Measurements from ENCODE around the gene DCTPP1. TPM values are rescaled to one million over a fixed set of nuclear protein-coding genes. Genes with fewer than 3 reads are reported as not detected.
"Not testable (repeated sequence)": the region's sequence is repeated elsewhere in the genome, so short reads cannot be mapped to it uniquely, and the experiment has no call there.

Gene DCTPP1
- 29.8 TPM for total RNA-seq

DNA sequence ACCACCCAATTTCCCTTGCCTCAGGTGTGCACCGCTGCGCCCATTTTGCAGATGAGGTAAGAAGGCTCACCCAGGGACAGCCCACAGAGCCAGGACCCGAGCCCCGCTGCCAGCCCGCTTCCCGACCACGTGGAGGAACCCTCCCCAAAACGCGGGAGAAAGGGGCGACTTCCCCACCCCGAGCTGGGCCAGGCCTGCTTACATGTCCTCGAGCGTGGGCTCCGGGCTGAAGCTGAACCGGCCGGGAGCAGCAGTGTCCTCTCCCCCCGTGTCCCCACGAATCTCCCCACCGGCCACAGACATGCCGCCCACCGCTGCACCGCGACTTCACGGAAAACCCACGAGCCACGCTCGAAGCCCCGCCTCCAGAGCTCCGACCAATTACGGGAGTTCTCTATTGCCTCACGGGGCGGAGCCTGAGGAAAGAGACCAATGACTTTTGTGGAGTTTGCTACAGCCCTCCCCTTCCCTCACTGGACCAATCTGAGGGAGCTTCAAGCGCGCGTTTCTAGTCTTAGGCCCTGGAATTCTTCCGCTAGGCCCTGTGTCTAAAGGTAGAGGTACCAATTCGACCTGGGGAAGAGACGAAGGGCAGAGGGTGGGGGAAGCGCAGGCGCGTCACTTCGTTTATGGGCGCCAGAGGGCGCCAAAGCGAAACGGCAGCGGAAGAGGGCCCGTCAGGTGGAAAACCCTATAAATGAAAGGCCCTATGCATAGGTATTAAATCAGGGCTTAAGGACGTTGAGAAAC lies at the start of gene DCTPP1:
Gene DCTPP1 (minus strand): TSS at position 353 of the 750 bp plus-strand sequence. CDS start 50 bp downstream, at position 303.
- DNase-seq = peak; percentile 93

DNA sequence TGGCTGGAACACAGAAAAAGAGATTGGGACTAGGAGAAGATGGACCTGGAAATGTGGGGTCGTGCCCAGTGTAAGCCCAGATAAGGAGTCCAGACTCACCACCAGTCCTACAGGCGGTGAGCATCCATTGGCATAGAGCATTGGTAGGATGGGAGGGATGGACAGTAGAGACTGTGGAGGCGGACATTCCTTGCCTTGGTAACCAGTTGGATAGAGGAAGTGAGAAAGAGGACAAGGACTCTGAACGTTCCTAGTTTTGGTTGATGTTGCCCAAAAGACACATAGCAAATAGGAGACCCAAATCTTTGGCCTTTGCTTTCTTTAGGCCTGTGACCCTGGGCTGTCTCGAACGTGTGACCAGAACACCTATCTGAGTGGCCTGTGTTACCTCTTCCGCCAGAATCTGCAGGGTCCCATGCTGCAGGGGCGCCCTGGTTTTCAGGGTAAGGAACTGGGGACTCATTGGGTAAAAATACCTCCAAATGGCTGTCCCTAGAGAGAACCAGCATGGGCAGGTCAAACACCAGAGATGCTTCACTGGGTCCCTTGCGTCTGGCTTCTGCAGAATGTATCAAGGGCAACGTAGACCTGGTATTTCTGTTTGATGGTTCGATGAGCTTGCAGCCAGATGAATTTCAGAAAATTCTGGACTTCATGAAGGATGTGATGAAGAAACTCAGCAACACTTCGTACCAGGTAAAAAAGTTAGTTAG lies 49.1 kb upstream of the DCTPP1 start:
- DNase-seq = no peak

DNA sequence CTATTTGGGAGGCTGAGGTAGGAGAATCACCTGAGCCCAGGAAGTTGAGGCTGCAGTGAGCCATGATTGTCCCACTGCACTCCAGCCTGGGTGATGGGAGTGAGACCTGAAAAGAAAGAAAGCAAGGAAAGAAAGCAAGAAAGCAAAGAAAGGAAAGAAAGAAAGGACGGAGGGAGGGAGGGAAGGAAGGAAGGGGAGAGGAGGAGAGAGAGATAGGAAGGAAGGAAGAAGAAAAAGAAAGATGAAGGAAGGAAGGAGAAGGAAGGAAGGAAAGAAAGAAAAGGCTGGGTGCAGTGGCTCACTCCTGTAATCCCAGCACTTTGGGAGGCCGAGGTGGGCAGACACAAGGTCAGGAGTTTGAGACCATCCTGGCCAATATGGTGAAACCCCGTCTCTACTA lies 47.9 kb upstream of the DCTPP1 start:
- DNase-seq = not testable (repeated sequence)

DNA sequence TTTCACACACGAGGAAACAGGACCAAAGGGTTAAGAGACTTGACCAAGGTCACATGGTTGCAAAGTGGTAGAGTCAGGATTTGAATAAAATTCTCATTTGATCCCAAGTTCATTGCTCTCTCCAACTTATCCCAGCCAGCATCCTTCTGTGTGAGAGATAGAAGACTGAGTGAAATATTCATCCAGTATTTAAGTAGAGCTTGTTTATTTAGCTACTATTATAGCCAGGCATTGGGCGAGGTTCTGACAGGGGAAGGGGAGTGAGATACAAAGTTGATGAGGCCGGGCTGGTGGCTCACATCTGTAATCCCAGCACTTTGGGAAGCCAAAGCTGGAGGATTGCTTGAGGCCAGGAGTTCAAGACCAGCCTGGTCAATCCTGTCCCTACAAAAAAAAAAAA lies 47.2 kb upstream of the DCTPP1 start:
- DNase-seq = no peak

DNA sequence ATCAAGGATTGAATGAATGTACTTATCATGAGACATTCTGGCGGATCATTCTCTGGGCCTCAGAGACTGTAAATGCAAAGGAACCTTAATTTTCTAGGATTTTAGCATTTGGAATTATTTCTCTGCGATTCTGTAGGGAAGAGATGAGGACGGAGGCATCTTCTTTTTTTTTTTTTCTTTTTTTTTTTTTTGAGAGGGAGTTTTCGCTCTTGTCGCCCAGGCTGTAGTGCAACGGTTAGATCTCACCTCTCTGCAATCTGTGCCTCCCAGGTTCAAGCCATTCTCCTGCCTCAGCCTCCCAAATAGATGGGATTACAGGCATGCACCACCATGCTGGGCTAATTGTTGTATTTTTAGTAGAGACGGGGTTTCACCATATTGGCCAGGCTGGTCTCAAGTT lies 44.9 kb upstream of the DCTPP1 start:
- DNase-seq = no peak

DNA sequence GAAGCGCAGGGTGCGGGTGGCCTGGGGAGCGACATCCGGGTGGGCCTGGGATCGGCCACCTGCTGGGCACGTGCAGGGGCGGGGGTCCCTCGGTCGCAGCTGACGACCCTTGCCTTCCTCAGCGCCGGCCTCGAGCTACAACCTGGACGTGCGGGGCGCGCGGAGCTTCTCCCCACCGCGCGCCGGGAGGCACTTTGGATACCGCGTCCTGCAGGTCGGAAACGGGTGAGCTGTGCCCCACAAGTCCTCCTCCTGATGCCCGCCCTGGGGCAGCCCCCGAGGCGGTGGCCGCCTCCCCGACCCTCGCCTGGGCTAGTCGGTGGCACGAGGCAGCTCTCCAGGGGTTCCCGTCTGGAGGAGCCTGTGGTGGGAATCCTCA lies 44.2 kb upstream of the DCTPP1 start:
- no peak for DNase-seq

DNA sequence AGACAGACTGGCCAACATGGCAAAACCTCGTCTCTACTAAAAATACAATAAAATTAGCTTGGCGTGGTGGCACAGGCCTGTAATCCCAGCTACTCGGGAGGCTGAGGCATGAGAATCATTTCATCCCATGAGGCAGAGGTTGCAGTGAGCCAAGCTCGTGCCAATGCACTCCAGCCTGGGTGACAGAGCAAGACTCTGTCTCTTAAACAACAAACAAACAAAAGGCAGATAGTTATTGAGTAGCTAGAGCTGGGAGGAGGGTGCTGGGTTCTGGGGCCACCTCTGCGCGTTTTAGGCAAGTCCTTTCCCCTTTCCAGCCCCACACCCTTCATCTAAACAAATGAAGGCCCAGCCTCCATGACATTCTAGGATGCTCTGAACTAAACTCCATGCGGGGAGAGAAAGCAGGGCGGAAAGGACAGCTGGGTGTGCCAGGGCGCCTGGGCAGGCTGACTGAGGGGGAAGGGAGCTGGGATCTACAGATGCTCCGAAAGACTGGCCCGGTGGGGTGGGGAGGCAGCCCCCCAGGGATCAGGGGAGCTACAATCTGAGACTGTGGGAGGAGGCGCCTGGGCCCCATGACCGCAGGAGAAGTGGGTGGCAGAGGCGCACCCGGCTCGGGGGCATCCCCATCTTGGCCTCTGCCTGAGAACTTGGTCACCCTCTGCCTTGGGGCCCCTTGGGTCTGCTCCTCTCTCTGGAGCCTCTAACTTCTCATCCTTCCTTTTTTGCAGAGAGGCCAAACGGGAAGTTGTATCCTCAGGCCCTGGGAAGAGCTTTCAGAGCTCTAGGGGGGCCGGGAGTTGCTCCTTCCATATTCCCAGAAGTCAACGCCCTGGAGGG lies 43.6 kb upstream of the DCTPP1 start:
- DNase-seq = no peak

DNA sequence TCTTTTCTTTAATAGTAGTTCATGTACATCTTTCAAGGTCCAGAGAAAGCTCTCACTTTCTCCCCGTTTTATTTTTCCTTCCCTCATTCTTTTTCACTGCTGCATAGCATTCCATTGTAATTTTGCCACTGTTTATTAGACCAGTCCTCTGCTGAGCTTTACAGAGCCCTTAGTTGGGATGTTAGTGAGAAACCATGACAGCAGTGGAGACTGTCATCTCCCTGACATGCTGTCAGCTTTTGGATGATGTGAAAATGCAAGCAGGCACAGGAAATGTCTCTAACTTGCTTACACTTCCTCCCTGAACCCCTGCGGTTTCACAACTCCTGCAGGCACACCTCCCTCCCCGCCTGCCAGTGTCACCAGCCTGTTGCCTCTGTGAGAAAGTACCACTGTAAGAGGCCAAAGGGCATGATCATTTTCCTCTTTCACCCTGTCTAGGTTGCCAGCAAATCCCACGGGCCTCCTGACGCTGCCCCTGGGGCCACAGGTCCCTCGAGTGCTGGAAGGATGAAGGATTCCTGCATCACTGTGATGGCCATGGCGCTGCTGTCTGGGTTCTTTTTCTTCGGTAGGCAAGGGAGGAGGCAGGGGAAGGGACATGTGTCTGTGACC lies 42.6 kb upstream of the DCTPP1 start, which contains the start of gene ITGAL:
Gene ITGAL (plus strand): TSS at position 415 of the 615 bp plus-strand sequence. CDS start 96 bp downstream, at position 511.
- DNase-seq = no peak

DNA sequence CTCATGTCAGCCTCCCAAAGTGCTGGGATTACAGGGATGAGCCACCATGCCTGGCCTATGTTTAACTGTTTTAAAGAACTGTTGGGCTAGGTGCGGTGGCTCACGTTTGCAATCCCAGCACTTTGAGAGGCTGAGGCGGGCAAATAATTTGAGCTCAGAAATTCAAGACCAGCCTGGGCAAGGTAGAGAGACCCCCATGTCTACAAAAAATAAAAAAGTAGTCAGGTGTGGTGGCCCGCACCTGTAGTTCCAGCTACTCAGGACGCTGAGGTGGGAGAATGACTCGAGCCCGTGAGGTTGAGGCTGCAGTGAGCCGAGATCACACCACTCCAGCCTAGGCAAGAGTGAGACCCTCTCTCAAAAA lies 40.8 kb upstream of the DCTPP1 start:
- DNase-seq = no peak

DNA sequence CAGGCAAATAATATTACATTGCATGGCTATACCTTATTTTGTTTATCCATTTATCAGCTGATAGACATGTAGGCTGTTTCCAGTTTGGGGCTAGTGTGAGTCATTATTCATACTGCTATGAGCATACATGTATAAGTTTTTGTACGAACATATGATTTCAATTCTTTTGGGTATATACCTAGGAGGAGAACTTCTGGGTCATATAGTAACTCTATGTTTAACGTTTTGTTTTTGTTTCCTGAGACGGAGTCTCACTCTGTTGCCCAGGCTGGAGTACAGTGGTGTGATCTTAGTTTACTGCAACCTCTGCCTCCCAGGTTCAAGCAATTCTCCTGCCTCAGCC lies 40.3 kb upstream of the DCTPP1 start:
- DNase-seq = no peak

DNA sequence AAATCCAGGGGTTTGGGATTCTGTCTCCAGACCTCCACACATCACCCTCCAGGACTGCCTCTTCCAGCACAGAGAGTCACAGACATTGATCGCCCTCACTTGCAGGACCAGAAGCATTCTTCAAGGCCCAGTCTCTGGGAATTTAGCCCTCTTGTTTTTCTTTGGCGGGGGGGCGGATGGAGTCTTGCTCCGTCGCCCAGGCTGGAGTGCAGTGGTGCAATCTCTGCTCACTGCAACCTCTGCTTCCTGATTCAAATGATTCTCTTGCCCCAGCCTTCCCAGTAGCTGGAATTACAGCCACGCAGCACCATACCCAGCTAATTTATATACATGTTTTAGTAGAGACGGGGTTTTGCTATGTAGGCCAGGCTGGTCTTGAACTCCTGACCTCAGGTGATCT lies 34.2 kb upstream of the DCTPP1 start:
- no peak for DNase-seq

DNA sequence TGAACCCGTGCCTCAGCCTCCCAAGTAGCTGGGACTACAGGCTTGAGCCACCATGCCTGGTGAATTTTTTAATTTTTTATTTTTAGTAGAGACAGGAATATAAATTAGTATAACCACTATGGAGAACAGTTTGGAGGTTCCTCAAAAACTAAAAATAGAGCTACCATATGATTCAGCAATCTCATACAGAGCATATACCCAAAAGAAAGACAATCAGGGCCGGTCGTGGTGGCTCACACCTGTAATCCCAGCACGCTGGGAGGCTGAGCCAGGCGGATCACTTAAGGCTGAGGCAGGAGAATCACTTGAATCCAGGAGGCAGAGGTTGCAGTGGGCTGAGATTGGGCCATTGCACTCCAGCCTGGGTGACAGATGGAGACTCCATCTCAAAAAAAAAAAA lies 31.6 kb upstream of the DCTPP1 start:
- DNase-seq = not testable (repeated sequence)

DNA sequence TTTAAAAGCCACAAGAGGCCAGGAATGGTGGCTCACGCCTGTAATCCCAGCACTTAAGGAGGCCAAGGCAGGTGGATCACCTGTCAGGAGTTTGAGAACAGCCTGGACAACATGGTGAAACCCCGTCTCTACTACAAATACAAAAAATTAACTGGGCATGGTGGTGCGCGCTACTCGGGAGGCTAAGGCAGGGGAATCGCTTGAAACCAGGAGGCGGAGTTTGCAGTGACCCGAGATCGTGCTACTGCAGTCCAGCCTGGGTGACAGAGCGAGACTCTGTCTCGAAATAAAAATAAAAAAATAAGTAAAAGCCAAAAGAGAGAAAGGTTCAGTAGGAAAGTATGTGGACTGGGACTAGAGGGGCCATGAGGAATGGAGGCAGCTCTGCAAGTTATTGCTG lies 29.6 kb upstream of the DCTPP1 start:
- no peak for DNase-seq

DNA sequence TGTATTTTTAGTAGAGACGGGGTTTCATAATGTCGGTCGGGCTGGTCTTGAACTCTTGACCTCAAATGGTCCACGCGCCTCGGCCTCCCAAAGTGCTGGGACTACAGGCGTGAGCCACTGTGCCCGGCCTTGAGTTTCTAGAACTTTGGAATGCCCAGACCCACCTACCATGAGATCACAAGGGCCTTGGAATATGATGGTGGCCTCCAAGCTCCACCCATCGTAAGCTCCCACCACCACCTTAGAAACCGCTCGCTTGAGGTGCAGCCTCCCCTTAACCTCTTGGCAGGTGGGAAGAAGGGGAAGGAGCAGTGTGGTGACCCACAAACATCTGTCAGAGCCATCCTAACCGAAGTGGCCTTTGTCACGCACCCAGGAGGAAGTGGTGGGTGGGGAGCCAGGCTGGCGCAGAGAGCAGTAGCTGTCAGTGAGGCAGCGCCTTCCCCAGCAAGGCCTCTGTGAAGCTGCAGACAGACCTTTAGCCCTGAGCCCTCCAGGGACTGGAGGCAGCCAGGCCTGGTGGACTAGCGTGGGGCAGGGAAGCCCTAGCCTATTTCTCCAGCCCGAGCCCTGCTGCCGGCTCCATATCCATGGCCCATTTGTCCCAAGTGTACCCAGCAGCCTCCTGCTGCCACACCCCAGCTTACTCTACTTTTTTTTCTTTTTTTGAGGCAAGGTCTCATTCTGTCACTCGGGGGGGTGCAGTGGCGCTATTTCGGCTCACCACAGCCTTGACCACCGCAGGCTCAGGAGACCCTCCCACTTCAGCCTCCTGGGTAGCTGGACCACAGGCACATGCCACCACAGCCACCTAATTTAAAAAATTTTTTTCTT lies 28.9 kb upstream of the DCTPP1 start:
- no peak for DNase-seq

DNA sequence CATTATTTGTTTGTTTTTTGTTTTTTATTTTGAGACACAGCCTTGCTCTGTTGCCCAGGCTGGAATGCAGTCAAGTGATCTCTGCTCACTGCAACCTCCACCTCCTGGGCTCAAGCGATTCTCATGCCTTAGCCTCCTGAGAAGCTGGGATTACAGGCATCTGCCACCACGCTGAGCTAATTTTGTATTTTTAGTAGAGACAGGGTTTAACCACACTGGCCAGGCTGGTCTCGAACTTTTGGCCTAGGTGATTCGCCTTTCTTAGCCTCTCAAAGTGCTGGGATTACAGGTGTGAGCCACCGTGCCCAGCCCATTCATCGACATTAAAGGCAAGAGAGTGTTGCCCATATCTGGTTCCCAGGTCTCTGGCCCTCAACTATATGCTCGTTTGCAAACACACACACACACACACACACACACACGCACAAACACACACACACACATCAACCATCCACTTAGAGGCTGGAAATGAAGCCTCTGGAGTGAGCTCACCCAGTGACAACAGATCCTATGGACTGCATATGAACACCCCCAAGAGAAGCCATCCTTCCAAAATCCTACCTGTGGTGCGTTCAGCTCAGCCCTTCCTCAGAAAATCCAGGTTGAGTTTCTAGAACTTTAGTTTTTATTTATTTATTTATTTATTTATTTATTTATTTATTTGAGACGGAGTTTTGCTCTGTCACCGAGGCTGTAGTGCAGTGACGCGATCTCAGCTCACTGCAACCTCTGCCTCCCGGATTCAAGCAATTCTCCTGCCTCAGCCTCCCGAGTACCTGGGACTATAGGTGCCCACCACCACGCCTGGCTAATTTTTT lies 28.1 kb upstream of the DCTPP1 start:
- no peak for DNase-seq

DNA sequence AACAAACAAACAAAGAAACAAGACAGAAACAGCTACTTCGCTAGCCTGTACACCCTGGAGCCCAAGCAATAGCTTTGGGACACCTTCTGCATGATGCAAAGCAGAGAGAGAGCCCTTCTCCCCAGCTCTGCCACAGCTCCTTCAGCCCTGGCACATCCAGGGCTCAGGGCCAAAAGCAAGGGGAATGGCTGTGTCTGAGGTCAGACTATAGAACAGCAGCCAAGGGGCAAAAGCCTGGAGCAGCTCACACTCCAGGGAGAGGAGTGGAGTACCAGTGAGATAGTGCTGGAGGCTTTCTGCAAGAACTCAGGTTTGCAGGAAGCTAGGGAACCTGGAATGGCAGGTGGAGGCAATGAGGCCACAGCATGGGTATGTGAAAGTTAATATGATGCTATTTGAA lies 27.4 kb upstream of the DCTPP1 start:
- no peak for DNase-seq

DNA sequence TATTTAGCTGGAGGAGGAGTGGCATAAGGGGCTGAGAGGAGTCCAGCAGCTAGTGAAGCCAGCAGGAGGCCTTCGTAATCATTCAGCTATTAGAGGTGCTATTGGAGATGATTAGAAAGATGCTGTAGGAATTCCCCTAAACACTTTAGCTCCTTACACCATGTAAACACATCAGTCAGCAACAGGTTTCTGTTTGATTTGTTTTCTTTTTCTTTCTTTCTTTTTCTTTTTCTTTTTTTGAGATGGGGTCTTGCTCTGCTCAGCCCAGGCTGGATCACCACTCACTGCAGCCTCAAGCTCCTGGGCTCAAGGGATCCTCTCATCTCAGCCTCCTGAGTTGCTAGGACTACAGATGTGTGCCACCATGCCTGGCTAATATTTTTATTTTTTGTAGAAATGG lies 26.5 kb upstream of the DCTPP1 start:
- no peak for DNase-seq

DNA sequence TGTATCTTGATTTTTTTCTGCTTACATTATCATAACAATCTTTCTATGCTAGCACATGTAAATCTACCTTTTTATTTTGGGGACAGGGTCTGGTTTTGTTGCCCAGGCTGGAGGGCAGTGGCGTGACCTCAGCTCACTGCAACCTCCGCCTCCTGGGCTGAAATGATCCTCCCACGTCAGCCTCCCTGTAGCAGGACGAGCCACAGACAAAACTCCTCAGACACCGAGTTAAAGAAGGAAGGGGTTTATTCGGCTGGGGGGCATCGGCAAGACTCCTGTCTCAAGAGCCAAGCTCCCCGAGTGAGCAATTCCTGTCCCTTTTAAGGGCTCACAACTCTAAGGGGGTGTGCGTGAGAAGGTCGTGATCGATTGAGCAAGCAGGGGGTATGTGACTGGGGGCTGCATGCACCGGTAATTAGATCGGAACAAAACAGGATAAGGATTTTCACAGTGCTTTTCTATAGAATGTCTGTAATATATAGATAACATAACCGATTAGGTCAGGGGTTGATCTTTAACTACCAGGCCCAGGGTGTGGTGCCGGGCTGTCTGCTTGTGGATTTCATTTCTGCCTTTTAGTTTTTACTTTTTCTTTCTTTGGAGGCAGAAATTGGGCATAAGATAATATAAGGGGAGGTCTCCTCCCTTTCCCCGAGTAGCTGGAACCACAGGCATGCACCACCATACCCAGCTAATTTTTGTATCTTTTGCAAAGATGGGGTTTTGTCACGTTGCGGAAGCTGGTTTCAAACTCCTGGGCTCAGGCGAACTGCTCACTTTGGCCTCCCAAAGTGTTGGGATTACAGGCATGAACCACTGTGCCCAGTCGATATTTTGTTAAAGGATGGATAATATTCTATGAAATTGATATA lies 23.1 kb upstream of the DCTPP1 start:
- not testable (repeated sequence) for DNase-seq

DNA sequence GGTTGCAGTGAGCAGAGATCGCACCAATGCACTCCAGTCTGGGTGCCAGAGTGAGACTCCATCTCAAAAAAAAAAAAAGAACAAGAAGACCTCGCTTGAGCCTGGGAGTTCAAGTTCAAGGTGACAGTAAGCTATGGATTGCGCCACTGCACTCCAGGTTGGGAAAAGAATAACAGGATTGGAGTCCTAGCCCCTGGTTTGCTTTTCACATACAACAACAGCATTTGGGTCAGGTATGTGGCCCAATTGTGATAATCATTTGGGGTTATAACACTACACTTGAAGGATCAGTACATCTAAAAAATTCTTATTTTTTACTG lies 19.2 kb upstream of the DCTPP1 start:
- DNase-seq = no peak
